HG03280 (cell line): Measurements from ENCODE around the gene ARID3A.
"Not testable (repeated sequence)": the region's sequence is repeated elsewhere in the genome, so short reads cannot be mapped to it uniquely, and the experiment has no call there.

Experiments used
- ATAC-seq: cut with Tn5 transposase; IDR thresholded peaks from one replicate; pipeline ENCODE4 v1.9.1; 2021; ENCODE audit warnings: mild to moderate bottlenecking, moderate library complexity; ENCODE audit not compliant: unreplicated experiment

The ARID3A gene

DNA sequence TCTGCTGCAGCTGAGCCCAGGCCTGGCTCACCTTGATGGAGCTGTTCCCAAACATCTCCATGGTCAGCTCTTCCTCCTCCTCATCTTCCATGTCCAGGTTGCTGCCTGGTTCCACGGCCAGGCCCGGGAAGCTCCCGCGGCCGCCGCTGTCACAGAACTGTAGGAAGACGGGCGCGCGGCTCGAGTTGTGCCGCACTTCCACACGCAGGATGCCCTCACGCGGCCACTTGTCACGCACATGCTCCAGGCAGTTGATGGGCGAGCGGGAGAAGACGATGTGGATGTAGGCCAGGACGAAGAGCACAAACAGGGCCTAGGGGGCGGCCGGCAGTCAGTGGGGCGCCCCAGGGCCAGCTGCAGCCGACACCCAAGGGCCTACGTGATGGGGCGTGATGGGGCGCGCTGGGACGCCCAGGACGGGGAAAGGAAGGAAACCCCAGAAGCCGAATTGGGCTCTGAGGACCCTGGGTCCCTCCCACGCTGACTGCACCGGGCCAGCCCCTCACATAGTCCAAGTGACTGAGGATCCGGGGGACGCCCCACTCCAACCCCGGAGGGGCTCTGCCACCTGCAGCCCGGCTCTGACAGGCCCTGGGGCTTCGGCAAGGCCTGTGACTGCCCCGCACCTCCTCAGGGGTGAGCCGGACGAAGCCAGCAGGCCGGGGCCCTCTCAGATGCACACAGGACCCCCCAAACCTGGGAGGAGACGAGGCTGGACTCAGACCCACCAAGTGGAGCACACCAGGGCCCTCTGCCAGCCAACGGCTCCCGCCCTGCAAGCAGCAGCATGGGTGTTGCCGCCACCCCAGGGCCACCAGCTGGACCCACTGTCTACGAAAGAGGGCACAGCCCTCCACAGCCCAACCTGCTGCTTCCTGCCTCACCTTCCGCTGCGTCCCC lies 88.6 kb downstream of the ARID3A start:
- ATAC-seq = no peak

DNA sequence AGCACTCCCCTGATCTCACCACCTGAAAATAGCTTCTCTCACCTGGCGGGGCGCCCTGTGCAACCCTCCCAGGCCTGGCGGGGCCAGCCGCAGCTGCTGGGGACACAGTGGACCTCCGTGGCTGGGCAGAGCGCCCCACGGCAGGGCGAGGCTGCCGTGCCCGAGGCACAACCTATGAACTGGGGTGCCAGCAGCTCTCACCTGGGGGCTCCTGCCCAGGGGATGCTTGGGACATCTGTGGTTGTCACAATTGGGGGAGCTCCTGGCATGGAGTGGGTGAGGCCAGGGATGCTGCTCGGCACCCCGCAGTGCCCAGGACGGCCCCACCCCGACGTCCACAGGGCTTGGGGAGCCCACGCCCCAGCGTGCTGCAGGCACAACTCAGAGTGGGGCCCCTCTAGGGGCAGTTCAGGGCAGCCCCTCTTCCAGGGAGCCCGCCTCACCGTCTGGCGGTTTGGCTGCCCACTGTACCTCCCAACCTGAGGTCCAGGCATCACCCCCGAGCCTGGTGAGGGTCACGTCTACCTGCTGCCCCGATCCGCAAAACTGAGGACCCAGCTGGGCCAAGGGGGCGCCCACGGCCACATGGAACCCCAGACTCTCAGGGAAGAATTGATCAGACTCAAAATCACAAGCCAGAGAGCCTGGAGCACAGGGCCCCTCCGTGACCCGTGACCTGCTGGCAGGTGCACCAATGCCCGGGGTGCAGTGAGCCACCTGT lies 89.4 kb downstream of the ARID3A start:
- no peak for ATAC-seq

DNA sequence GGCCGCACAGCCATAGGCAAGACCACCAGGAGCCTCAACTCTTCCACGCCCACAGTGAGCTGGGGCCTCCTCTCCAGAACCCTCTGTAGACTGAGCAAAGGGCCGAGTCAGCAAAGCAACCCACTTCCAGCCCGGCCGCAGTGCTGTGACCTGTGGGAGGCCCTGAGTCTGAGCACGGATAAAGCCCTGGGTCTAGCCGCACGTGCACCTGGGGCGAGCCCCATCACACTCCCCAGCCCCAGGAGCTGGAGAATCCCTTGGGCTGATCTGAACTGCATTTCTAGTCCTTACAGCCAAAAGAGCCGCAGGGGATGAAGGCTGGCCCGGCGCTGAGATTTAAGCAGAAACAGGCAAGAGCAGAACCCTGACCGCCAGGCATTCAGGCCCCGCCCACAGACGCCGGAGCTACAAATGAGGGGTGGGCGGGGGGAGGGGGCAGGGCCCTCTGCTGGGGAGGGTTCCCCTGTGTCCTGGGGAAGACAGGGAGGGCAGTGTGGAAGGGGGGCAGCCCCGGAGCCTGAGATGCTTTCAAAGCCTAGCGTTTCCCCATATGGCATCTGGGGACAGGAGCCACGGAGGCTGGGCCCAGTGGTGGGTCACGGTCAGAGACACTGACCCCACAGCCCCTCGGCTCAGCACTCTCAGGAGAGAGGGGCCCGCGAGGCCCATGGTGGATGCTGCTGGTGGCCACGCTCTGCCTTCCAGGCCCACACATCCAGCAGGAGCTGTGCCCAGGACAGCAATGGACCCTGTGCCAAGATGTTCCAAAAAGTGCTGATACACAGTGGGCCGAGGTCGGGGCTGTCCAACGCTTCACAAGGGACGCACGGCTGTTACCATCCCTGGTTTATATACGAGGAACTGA lies 90.2 kb downstream of the ARID3A start:
- no peak for ATAC-seq

DNA sequence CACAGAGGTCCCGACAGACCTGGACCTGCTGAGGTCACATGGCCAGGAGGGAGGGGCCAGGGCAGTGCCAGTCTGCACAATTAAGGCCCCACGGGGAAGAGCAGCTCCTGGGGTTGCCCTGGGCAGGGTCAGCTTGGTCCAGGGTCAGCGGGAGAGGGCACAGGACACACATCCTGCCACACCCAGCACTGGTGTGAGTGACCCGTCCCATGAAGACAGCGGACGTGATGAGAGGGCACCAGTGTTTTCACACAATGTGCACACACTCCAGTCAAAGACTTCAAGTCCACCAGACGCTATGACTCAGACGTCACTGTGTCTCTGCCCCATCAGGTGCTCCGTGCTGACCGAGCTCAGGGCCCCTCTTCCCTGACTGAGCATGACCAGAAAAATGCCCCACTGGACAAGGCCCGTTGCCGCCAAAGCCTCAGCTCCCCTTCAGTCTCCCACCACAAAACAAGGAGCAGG lies 90.8 kb downstream of the ARID3A start:
- ATAC-seq = no peak

DNA sequence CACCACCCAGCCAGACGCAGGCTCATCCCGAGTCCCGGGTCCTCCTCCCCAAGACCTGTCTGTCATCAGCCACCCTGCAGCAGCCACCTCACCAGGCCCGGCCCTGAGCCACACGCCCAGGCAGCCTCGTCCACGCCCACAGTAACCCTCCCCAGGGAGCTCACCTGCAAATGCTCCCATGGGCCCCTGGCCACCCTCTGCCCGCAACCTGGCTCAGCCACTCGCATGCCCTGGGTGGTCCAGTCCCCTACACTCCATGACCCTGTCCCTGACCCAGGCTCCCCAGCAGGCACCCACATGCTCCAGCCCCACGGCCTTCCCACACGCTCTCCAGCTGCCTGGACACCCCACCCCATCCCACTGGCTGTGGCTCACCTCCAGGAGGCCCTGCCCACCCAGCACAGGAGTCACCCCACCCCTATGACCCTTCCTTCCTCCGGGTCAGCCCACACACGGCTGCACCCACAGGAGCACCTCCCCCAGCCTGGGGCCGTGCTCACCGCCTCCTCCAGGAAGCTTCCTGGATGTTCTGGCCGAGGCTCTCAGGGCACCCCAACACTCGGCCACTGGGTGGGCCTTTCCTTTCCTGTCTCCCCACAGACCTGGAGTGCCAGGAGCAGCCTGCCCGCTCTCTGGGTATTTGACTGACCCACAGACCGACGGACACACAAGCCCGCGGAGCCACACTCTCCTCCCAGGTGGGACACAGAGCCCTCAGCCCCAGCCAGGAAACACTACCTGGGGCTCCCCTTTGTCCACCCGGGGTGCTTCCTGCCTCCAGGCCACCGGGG lies 91.5 kb downstream of the ARID3A start:
- ATAC-seq = no peak

DNA sequence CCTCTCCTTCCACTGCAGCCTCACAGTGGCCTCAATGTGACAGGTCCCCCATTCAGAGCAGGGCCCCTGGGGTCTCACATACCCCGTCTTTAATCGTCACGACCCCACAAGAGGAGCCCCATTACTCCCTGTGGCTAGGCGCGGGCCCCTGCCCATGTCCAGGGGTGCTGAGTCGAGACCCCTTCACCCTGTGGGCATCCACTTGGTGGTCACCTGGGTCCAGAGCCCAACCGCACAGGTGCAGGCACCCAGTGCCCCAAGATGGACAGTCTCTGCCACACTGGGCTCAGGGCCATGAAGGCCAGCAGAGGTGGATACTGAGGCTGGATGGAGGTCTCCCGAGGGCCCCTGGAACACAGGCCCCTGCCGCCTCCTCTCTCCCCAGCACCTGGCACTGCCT lies 92.1 kb downstream of the ARID3A start:
- ATAC-seq = no peak

DNA sequence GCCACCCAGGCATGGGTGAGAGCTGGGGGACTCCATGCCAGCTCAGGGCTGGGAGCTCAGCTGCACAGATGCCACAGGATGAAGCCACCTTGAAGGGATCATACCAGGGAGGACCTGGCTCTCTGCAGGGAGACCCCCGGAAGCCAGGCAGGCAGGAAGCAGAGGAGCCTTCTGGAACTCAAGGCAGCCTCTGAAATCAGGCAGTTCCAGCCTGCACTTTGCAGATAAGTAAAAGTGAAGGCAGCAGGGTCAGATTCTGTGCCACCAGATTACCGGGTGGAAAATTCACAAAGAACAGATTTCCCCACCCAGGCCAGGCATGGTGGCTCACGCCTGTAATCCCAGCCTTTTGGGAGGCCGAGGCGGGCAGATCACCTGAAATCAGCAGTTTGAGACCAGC lies 92.6 kb downstream of the ARID3A start:
- no peak for ATAC-seq

DNA sequence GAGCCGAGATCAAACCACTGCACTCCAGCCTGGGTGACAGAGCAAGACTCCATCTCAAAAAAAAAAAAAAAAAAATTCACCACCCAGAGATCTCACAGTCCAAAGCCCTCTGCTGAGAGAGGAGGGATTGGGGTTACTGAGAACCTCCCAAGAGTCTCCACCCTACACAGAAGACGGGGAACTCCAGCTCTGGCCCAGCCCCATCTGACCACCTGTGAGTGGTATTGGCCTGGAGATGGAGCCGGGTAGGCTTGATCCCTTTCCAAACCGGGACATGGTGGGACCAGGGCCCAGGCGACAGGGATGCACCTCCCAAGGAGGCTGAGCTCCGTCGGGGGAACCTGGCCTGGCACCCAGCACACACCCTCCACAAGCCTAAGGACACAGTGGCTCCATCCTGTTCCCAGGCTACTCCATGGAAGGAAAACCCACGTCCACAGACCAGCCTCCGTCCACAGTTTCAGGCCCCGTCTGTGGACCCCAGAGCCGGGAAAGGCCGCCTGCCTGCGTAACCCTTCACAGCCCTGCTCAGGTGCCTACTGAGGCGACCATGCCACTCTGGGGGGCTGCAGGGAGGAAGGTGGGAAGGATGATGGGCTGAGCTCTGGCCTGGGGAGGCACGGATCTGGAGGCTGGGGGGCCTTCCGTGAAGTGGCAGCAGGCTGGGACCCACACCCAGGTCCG lies 93.2 kb downstream of the ARID3A start:
- no peak for ATAC-seq

DNA sequence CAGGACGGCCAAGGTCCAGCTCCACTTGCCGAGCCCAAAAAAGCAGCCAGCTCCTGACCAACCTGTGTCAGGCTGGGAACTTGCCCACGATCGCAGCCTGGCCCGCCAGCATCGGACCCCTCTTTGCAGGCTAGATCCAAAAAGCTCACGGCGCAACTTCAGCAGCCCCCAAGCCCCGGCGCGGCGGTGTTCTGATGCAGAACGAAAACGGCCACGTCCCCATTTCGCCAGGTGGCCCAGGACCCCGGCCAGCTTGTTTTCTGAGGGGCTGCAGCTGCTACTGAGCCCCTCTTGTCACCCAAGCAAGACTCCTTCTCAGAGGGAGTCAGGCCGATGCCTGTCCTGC lies 93.8 kb downstream of the ARID3A start:
- no peak for ATAC-seq

DNA sequence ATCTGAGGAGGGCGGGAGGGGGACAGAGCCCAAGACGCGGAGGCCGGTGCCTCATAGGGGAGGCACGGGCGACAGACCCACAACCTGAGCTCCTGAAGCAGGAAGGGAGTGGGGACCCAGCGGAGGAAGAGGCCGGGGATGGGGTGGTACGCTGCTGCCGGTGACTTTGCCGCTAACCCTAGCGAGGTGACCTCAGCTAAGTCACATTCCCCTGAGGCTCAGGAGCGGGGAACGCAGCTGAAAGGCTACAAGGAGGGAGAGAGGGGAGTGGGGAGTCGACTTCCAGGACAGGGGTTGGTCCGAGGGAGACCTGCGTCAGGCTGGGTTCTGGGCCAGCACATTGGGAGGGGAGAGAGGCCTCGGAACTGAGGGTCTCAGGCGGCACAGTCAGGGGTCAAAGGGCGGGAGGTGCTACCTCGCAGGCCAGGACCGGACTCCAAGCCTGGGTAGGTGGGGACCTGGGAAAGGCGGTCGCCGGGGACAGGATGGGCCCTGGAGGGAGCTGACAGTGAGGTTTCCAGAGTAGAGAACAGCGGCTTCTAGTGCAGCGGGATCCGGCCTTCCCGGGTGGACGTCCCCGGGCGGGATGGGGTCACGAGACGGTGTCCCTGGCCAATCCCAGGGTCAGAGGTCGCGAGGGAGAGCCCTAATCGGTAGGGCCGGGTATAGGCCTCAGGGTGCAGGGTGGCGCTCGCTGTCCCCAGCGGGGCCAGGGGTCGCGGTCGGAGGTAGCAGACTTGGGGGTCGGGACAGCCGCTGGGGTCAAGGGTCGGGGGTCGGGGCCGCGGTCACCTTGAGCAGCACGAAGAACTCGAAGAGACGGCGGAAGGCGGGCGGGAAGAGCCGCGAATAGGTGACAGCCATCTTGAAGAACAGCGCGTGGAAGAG lies 94.4 kb downstream of the ARID3A start:
- no peak for ATAC-seq

DNA sequence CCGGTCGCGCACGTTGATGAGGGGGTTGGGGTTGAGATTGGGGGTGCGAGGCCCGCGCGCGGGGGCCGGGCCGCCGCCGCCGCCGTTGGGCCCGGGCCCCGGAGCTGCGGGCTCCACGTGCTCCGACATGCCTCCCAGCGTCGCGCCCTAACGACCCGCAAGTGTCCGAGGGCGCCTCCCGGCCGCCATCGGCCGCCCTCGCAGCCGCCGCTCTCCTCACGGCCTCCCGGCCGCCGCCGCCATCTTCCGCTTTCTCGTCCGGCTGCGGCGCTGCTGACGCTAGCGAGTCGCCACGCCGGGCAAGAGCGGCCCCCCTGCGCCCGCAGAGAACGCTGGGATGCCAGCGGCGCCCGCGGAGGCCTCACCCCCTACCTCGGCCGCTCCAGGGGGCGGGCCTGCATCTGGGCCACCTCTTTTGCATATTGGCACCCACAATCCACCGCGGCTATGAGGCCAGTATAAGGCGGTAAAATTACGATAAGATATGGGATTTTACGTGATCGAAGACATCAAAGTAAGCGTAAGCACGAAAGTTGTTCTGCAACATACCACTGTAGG lies 95.1 kb downstream of the ARID3A start, which contains the start of gene TMEM259:
Gene TMEM259 (minus strand): TSS at position 256 of the 558 bp plus-strand sequence. CDS start 127 bp downstream, at position 129.
- peak; percentile 83 for ATAC-seq

DNA sequence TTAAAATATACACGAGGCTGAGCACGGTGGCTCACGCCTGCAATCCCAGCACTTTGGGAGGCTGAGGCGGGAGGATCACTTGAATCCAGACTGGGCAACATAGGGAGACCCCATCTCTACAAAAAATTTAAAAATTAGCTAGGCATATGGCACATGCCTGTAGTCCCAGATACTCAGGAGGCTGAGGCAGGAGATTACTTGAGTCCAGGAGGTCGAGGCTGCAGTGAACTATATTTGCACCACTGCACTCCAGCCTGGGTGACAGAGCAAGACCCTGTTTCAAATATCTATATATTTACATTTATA lies 98.0 kb downstream of the ARID3A start:
- ATAC-seq = not testable (repeated sequence)

DNA sequence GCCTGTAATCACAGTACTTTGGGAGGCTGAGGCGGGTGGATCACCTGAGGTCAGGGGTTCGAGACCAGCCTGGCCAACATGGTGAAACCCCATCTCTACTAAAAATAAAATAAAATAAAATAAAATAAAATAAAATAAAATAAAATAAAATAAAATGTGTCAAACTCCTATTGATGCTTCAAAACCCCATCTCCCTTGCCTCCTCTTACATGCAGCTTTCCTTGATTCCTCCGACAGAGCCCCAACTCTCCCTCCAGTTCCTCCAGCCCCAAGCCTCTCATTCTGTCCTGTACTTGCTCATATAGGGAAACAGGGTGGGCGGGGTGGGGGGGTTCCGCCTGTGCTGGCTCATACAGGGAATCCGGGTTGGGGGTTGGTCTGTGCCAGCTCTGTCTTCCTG lies 99.2 kb downstream of the ARID3A start:
- not testable (repeated sequence) for ATAC-seq
